HepG2 (cell line): Measurements from ENCODE around the gene MEAF6. TPM values are rescaled to one million over a fixed set of nuclear protein-coding genes. Genes with fewer than 3 reads are reported as not detected.
A peak's percentile ranks its signal among the peaks of the same experiment; 100 is the strongest.

Experiments used
- ARNT ChIP-seq: fragments of 450-650 bp; IDR thresholded peaks from 2 replicates; pipeline ENCODE4 v1.6.1; 2017
- CEBPB ChIP-seq: IDR thresholded peaks from 2 replicates; pipeline ENCODE4 v1.6.1; 2011; ENCODE audit warnings: low read depth, low read length, improper control_type of control experiment, borderline replicate concordance
- CEBPG ChIP-seq: IDR thresholded peaks from 2 replicates; pipeline ENCODE4 v1.6.1; 2016
- FOXK2 ChIP-seq: fragments of 450-650 bp; IDR thresholded peaks from 2 replicates; pipeline ENCODE4 v1.6.1; 2016
- FOXM1 ChIP-seq: sonication (generic); formaldehyde crosslinking; IDR thresholded peaks from 2 replicates; pipeline ENCODE4 v1.5.0; 2020; ENCODE audit warnings: missing genetic modification reagents
- FOXO4 ChIP-seq: sonication (generic); formaldehyde crosslinking; conservative IDR thresholded peaks from 2 replicates; pipeline ENCODE4 v1.8.1; 2023; ENCODE audit warnings: missing genetic modification reagents
- MAZ ChIP-seq, 2 experiments: sonication (generic) in 1 of 2; formaldehyde crosslinking in 1 of 2; IDR thresholded peaks; 2 replicates each; pipeline versions ENCODE4 v1.5.0 to v1.6.1; 2012 to 2020; ENCODE audit warnings: low read depth in 2 of 2, mild to moderate bottlenecking in 2 of 2, borderline replicate concordance in 1 of 2, improper control_type of control experiment in 1 of 2, low read length in 1 of 2, missing genetic modification reagents in 1 of 2, moderate library complexity in 1 of 2
- SIN3B ChIP-seq: fragments of 150-350 bp; IDR thresholded peaks from 2 replicates; pipeline ENCODE4 v1.6.1; 2014; ENCODE audit warnings: low read length
- SNRNP70 ChIP-seq: fragments of 200-400 bp; formaldehyde crosslinking; IDR thresholded peaks from 2 replicates; pipeline ENCODE4 v1.6.1; 2017; ENCODE audit warnings: mild to moderate bottlenecking, low read depth, low read length, moderate library complexity
- SRSF9 ChIP-seq: fragments of 200-400 bp; formaldehyde crosslinking; IDR thresholded peaks from 2 replicates; pipeline ENCODE4 v1.6.1; 2018; ENCODE audit warnings: borderline replicate concordance, mild to moderate bottlenecking, low read depth, low read length; ENCODE audit not compliant: insufficient read depth, poor library complexity, severe bottlenecking
- THAP11 ChIP-seq: IDR thresholded peaks from 2 replicates; pipeline ENCODE4 v1.6.1; 2016; ENCODE audit warnings: missing biosample characterization, missing genetic modification reagents
- ZFYVE20 ChIP-seq: sonication (generic); formaldehyde crosslinking; IDR thresholded peaks from 2 replicates; pipeline ENCODE4 v1.8.0; 2023; ENCODE audit warnings: low read depth, mild to moderate bottlenecking, moderate library complexity, missing genetic modification reagents, borderline replicate concordance
- ZNF124 ChIP-seq: sonication (generic); formaldehyde crosslinking; IDR thresholded peaks from 2 replicates; pipeline ENCODE4 v1.4.0; 2020; ENCODE audit warnings: missing genetic modification reagents
- ZNF260 ChIP-seq: sonication (generic); formaldehyde crosslinking; IDR thresholded peaks from 2 replicates; pipeline ENCODE4 v1.4.0; 2020; ENCODE audit warnings: missing genetic modification reagents, low read depth, mild to moderate bottlenecking, borderline replicate concordance
- ZNF512B ChIP-seq: sonication (generic); formaldehyde crosslinking; IDR thresholded peaks from 2 replicates; pipeline ENCODE4 v1.5.1; 2020; ENCODE audit warnings: missing genetic modification reagents, mild to moderate bottlenecking, borderline replicate concordance
- ZNF564 ChIP-seq: sonication (generic); formaldehyde crosslinking; IDR thresholded peaks from 2 replicates; pipeline ENCODE4 v1.8.1; 2023; ENCODE audit warnings: mild to moderate bottlenecking, missing genetic modification reagents
- ZNF83 ChIP-seq: sonication (generic); formaldehyde crosslinking; IDR thresholded peaks from 2 replicates; pipeline ENCODE4 v1.4.0; 2020; ENCODE audit warnings: missing genetic modification reagents, mild to moderate bottlenecking, borderline replicate concordance
- ZSCAN20 ChIP-seq: sonication (generic); formaldehyde crosslinking; IDR thresholded peaks from 2 replicates; pipeline ENCODE4 v1.4.0; 2020; ENCODE audit warnings: missing genetic modification reagents, mild to moderate bottlenecking, borderline replicate concordance
- polyA plus RNA-seq, 8 experiments: library from polyadenylated mRNA; depleted of rRNA in 3 of 8; stranded (reverse) in 7 of 8; unstranded in 1 of 8; fragments of >200 nt; fragmentation: Illumina TruSeq in 4 of 8; extraction: Trizol in 4 of 8; gene quantifications; 2 replicates each; pipeline versions ENCODE4 v1.2.1 to v1.2.3, GENCODE V29; 2011 to 2016; ENCODE audit warnings: low read depth in 4 of 8, missing spikeins in 1 of 8, mixed read lengths in 1 of 8; ENCODE audit not compliant: insufficient read depth in 1 of 8
- total RNA-seq, 5 experiments: library from RNA; depleted of rRNA; stranded (reverse); fragments of >200 nt; fragmentation: Illumina TruSeq; extraction: Trizol; gene quantifications; 2 replicates each; pipeline ENCODE4 v1.2.3, GENCODE V29; 2016; ENCODE audit warnings: low read depth in 1 of 5
- TF ChIP-seq, protein P1 (sequence below): sonication (generic); formaldehyde crosslinking; IDR thresholded peaks from 2 replicates; pipeline ENCODE4 v1.5.0; 2020; ENCODE audit warnings: mild to moderate bottlenecking, missing genetic modification reagents
- TF ChIP-seq, protein P2 (sequence below): sonication (generic); formaldehyde crosslinking; IDR thresholded peaks from 2 replicates; pipeline ENCODE4 v1.9.0; 2021; ENCODE audit warnings: missing genetic modification reagents, mild to moderate bottlenecking, borderline replicate concordance
- TF ChIP-seq, protein P3 (sequence below): sonication (generic); formaldehyde crosslinking; IDR thresholded peaks from 2 replicates; pipeline ENCODE4 v1.8.1; 2023; ENCODE audit warnings: missing genetic modification reagents, inconsistent platforms, borderline replicate concordance

The MEAF6 gene
- total and polyA plus RNA-seq, 2 of the 13 experiments (the other 11 are each of a cell fraction or from before 2014, with no cell fraction given): 29.5 to 45.6 TPM

DNA sequence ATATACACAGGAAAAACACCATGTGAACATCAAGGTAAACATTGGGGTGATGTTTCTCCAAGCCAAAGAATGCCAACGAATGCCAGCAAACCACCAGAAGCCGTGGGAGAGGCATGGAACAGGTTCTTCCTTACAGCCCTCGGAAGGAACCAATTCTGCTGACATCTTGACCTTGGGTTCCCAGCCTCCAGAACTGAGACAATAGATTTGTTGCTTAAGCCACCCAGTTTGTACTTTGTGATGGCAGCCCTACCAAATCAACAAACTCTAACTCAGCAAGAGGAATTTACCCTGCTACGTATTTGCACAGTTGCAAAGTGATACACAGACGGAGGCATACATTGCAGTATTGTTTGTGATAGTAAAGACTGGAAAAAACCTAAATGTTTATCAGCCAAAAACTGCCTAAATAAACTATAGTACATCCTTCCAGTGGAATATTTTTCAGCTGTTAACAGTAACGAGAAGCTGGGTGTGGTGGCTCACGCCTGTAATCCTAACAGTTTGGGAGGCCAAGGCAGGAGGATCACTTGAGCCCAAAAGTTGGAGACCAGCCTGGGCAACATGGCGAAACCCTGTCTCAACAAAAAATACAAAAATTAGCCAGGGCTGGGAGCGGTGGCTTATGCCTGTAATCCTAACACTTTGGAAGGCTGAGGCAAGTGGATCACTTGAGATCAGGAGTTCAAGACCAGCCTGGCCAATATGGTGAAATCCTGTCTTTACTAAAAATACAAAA is 52.7 kb downstream of the MEAF6 start (continued):
- TF ChIP-seq MAZ (IDR thresholded peaks at IDR 0.05; ENCODE audit: borderline replicate concordance, low read depth, low read length) (no peak), MAZ (CRISPR knock-in tag; IDR thresholded peaks at IDR 0.05; ENCODE audit: low read depth) (no peak), FOXK2 (no peak), CEBPB (peak; percentile 57), ZNF260 (CRISPR knock-in tag) (no peak), ZNF124 (no peak), ARNT (no peak), ZNF512B (CRISPR knock-in tag) (no peak), ZNF83 (CRISPR knock-in tag) (no peak), SIN3B (no peak), ZSCAN20 (CRISPR knock-in tag) (no peak), SNRNP70 (no peak), ZNF564 (CRISPR knock-in tag) (no peak), FOXM1 (no peak), FOXO4 (CRISPR knock-in tag) (no peak), SRSF9 (no peak), CEBPG (peak; percentile 18; the same call in 1 of the 2 replicates), ZFYVE20 (CRISPR knock-in tag) (no peak), THAP11 (CRISPR knock-in tag) (no peak)
- TF ChIP-seq, protein P1, sequence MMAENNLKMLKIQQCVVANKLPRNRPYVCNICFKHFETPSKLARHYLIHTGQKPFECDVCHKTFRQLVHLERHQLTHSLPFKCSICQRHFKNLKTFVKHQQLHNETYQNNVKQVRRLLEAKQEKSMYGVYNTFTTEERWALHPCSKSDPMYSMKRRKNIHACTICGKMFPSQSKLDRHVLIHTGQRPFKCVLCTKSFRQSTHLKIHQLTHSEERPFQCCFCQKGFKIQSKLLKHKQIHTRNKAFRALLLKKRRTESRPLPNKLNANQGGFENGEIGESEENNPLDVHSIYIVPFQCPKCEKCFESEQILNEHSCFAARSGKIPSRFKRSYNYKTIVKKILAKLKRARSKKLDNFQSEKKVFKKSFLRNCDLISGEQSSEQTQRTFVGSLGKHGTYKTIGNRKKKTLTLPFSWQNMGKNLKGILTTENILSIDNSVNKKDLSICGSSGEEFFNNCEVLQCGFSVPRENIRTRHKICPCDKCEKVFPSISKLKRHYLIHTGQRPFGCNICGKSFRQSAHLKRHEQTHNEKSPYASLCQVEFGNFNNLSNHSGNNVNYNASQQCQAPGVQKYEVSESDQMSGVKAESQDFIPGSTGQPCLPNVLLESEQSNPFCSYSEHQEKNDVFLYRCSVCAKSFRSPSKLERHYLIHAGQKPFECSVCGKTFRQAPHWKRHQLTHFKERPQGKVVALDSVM (CRISPR knock-in tag): peak; percentile 96
- TF ChIP-seq, protein P2, sequence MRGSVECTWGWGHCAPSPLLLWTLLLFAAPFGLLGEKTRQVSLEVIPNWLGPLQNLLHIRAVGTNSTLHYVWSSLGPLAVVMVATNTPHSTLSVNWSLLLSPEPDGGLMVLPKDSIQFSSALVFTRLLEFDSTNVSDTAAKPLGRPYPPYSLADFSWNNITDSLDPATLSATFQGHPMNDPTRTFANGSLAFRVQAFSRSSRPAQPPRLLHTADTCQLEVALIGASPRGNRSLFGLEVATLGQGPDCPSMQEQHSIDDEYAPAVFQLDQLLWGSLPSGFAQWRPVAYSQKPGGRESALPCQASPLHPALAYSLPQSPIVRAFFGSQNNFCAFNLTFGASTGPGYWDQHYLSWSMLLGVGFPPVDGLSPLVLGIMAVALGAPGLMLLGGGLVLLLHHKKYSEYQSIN: no peak
- TF ChIP-seq, protein P3, sequence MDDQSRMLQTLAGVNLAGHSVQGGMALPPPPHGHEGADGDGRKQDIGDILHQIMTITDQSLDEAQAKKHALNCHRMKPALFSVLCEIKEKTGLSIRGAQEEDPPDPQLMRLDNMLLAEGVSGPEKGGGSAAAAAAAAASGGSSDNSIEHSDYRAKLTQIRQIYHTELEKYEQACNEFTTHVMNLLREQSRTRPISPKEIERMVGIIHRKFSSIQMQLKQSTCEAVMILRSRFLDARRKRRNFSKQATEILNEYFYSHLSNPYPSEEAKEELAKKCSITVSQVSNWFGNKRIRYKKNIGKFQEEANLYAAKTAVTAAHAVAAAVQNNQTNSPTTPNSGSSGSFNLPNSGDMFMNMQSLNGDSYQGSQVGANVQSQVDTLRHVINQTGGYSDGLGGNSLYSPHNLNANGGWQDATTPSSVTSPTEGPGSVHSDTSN (CRISPR knock-in tag): no peak
